Caki2 (cell line): ENCODE data around the gene MTARC1. TPM values are rescaled to one million over a fixed set of nuclear protein-coding genes. Genes with fewer than 3 reads are reported as not detected.

ENCODE experiments used
- DNase-seq: peaks from one replicate; pipeline ENCODE4 v3.0.0-alpha.2; 2015; ENCODE audit warnings: low read depth
- in situ Hi-C: cut with HindIII; loops from 2 replicates; pipeline ENCODE4 v1.10.0; 2016; ENCODE audit warnings: low sequenced_read_pairs, low pct_unique_long_range_greater_than_20kb, mixed read lengths
- total RNA-seq: library from RNA; depleted of rRNA; stranded (reverse); fragments of >200 nt; shearing (Covaris generic); gene quantifications from 2 replicates; pipeline ENCODE4 v1.2.3, GENCODE V29; 2014; ENCODE audit warnings: low replicate concordance; rRNA removed

MTARC1 gene
- total RNA-seq, 1 experiment from 2014 or later: 5.2 TPM

- peak; percentile 66 for DNase-seq
Observed at GRCh38 chr1:220818421-220819173, 31.9 kb downstream of the MTARC1 start.

GRCh38 chr1:220819467-220820026 lies 32.8 kb downstream of the MTARC1 start:
- DNase-seq: no peak
- in situ Hi-C loops: no loop called here

More at GRCh38 chr1:220818421-220819173, 31.9 kb downstream of the MTARC1 start:
- in situ Hi-C loops: no loop called here

- DNase-seq: no peak
- in situ Hi-C loops: no loop called here
Observed at GRCh38 chr1:220824031-220824989, 37.6 kb downstream of the MTARC1 start.

GRCh38 chr1:220825819-220826551 lies 39.3 kb downstream of the MTARC1 start:
- in situ Hi-C loops: no loop called here
- no peak for DNase-seq

GRCh38 chr1:220826729-220827128 lies 40.0 kb downstream of the MTARC1 start:
- no peak for DNase-seq
- in situ Hi-C loops: no loop called here

GRCh38 chr1:220827445-220828178 lies 40.9 kb downstream of the MTARC1 start:
- in situ Hi-C loops: no loop called here
- DNase-seq: no peak

- in situ Hi-C loops: no loop called here
- DNase-seq: no peak
Observed at GRCh38 chr1:220828179-220828490, 41.4 kb downstream of the MTARC1 start.

GRCh38 chr1:220828950-220829586 lies 42.4 kb downstream of the MTARC1 start:
- DNase-seq: no peak
- in situ Hi-C loops: no loop called here

GRCh38 chr1:220833436-220833835 lies 46.7 kb downstream of the MTARC1 start:
- DNase-seq: no peak
- in situ Hi-C loops: no loop called here

- in situ Hi-C loops: no loop called here
- DNase-seq: no peak
Observed at GRCh38 chr1:220834155-220834870, 47.6 kb downstream of the MTARC1 start.

Other genes starting within 250 kb of the MTARC1 start
- gene C1orf115, start 96.5 kb upstream of the MTARC1 start, total RNA-seq: 11.2 and 22.0 TPM in 2 replicates
- 8.7 and 24.4 TPM in 2 replicates for gene MTARC2, start 38.6 kb upstream of the MTARC1 start, total RNA-seq
- 4.8 and 5.0 TPM in 2 replicates for gene HLX, start 92.5 kb downstream of the MTARC1 start, total RNA-seq